ENCODE results near the gene CCDC28B.
A peak's percentile ranks its signal among the peaks of the same experiment; 100 is the strongest.
"Not testable (repeated sequence)": the region's sequence is repeated elsewhere in the genome, so short reads cannot be mapped to it uniquely, and the experiment has no call there.

Gene CCDC28B

GRCh38 chr1:32200226-32201010 is at the start of gene CCDC28B:
TSS of gene CCDC28B (plus strand) at chr1:32200595. CDS start at chr1:32201936, 1,341 bp downstream.
- peak; percentile 82 for DNase-seq

- no peak for DNase-seq
Measured at GRCh38 chr1:32150847-32151246, 49.5 kb upstream of the CCDC28B start.

GRCh38 chr1:32151319-32151787 is 49.0 kb upstream of the CCDC28B start:
- no peak for DNase-seq

GRCh38 chr1:32159189-32159588 is 41.2 kb upstream of the CCDC28B start:
- no peak for DNase-seq

GRCh38 chr1:32163405-32163804 is 37.0 kb upstream of the CCDC28B start:
- DNase-seq = no peak

- not testable (repeated sequence) for DNase-seq
Measured at GRCh38 chr1:32165633-32166032, 34.8 kb upstream of the CCDC28B start.

- DNase-seq = no peak
Measured at GRCh38 chr1:32170991-32171390, 29.4 kb upstream of the CCDC28B start.

GRCh38 chr1:32172621-32173245 is 27.7 kb upstream of the CCDC28B start:
- no peak for DNase-seq

- no peak for DNase-seq
Measured at GRCh38 chr1:32178380-32179192, 21.8 kb upstream of the CCDC28B start.

GRCh38 chr1:32179193-32179442 is 21.3 kb upstream of the CCDC28B start:
- DNase-seq = no peak

- peak; percentile 94 for DNase-seq
Measured at GRCh38 chr1:32179443-32180185, 20.8 kb upstream of the CCDC28B start, which contains the start of gene TXLNA. TSS of gene TXLNA (plus strand) at chr1:32179675. CDS start at chr1:32180346, 671 bp downstream.

GRCh38 chr1:32180186-32181060 is 20.0 kb upstream of the CCDC28B start:
- DNase-seq = peak; percentile 75

GRCh38 chr1:32181065-32181464 is 19.3 kb upstream of the CCDC28B start:
- DNase-seq = no peak

GRCh38 chr1:32181563-32181962 is 18.8 kb upstream of the CCDC28B start:
- DNase-seq = no peak

GRCh38 chr1:32182060-32182459 is 18.3 kb upstream of the CCDC28B start:
- no peak for DNase-seq

GRCh38 chr1:32184650-32185049 is 15.7 kb upstream of the CCDC28B start:
- DNase-seq = no peak

- DNase-seq = no peak
Measured at GRCh38 chr1:32186077-32186476, 14.3 kb upstream of the CCDC28B start.

- no peak for DNase-seq
Measured at GRCh38 chr1:32186491-32186890, 13.9 kb upstream of the CCDC28B start.

GRCh38 chr1:32187850-32188249 is 12.5 kb upstream of the CCDC28B start:
- DNase-seq = no peak

- DNase-seq = no peak
Measured at GRCh38 chr1:32192220-32192948, 8.0 kb upstream of the CCDC28B start.

- DNase-seq = no peak
Measured at GRCh38 chr1:32194984-32195383, 5.4 kb upstream of the CCDC28B start.
